Measurements from ENCODE around the gene IL17B.

DNA sequence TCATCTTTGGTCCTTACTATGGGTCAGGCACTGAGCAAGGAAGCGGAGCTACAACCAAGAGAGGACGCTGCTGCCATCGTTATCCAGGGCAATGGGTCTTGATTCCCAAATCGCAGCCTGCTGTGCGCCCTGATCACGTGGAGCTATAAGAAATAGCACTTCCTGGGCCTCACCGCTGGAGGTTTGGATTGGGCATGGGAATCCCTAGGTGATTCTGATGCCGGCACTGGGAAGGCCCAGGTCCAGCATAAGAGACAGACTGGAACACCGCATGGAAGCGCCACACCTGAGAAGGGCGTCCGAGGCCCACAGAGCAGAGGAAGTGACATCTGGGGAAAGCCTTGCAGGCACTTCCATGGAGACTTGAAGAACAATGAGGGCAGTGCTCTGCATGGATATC is 3.0 kb downstream of the IL17B start:
- TF ChIP-seq, protein P1, sequence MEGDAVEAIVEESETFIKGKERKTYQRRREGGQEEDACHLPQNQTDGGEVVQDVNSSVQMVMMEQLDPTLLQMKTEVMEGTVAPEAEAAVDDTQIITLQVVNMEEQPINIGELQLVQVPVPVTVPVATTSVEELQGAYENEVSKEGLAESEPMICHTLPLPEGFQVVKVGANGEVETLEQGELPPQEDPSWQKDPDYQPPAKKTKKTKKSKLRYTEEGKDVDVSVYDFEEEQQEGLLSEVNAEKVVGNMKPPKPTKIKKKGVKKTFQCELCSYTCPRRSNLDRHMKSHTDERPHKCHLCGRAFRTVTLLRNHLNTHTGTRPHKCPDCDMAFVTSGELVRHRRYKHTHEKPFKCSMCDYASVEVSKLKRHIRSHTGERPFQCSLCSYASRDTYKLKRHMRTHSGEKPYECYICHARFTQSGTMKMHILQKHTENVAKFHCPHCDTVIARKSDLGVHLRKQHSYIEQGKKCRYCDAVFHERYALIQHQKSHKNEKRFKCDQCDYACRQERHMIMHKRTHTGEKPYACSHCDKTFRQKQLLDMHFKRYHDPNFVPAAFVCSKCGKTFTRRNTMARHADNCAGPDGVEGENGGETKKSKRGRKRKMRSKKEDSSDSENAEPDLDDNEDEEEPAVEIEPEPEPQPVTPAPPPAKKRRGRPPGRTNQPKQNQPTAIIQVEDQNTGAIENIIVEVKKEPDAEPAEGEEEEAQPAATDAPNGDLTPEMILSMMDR (IDR thresholded peaks at IDR 0.05) = no peak
- no peak for TF ChIP-seq POLR2A (IDR thresholded peaks at IDR 0.05)
